Neutrophil (primary cell): Measurements from ENCODE around the gene PRDM13.

Experiments used
- H3K27ac ChIP-seq: fragments of 200-600 bp; sonication (generic); 2 replicates; pipeline ENCODE4 v1.5.1; 2016; ENCODE audit warnings: mild to moderate bottlenecking, moderate library complexity
- H3K27me3 ChIP-seq: fragments of 200-600 bp; sonication (generic); 2 replicates; pipeline ENCODE4 v1.6.0; 2016; ENCODE audit warnings: mild to moderate bottlenecking
- H3K36me3 ChIP-seq: fragments of 200-600 bp; sonication (generic); 2 replicates; pipeline ENCODE4 v1.5.1; 2017
- H3K4me1 ChIP-seq, 2 experiments: fragments of 200-600 bp in 1 of 2; sonication (generic) in 1 of 2; 1 replicate in 1 of 2; 2 replicates in 1 of 2; pipeline versions ENCODE4 v1.5.1 to v1.6.1; 2013 to 2016; ENCODE audit warnings: low read depth in 1 of 2, low read length in 1 of 2, mild to moderate bottlenecking in 1 of 2, moderate library complexity in 1 of 2; ENCODE audit not compliant: control insufficient read depth in 1 of 2, insufficient read depth in 1 of 2
- H3K4me3 ChIP-seq, 2 experiments: fragments of 200-600 bp in 1 of 2; sonication (generic) in 1 of 2; 1 replicate in 1 of 2; 2 replicates in 1 of 2; pipeline ENCODE4 v1.5.1; 2013 to 2016; ENCODE audit warnings: low read depth in 1 of 2, low read length in 1 of 2, mild to moderate bottlenecking in 1 of 2, moderate library complexity in 1 of 2
- H3K9me3 ChIP-seq: fragments of 200-600 bp; sonication (generic); 2 replicates; pipeline ENCODE4 v1.5.1; 2016
- CTCF ChIP-seq: fragments of 200-600 bp; sonication (generic); IDR thresholded peaks from 2 replicates; pipeline ENCODE4 v1.5.1; 2016; ENCODE audit warnings: antibody characterized with exemption

Gene PRDM13

DNA sequence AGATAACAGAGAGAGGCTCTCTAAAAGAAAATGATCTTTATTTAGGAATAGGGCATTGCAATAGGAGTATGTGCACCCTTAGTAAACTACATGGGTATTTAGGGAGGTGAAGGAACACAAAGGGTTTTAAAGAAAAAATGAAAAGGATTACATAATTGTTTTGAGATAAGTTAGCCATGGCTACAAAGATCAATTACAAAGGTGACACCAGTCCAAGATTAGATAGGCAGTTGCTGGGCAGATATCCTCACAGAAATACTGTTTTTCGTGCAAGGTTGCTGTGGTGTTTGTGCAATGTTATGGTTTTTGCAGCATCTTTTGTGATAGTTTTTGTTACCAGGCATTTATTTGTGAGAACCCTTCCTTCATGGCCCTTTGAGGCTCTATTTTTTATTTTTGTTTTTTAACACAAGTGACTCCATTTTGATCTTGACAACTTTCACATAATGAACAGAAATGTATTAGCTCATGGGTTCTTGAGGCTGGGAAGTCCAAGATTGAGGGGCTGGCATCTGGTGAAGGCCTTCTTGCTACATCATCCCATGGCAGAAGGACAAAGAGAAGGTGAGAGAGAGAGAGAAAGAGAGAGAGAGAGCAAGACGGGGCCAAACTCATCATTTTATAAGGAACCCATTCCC lies 32.5 kb upstream of the PRDM13 start:
- no peaks in the 10 kb centered on the region for H3K4me1 ChIP-seq
- TF ChIP-seq CTCF = no peak
- H3K36me3 ChIP-seq = no peaks in the 10 kb centered on the region
- no peaks in the 10 kb centered on the region for H3K9me3 ChIP-seq
- no peak overlapping the region for H3K4me3 ChIP-seq
- H3K27me3 ChIP-seq = no peaks in the 10 kb centered on the region
- no peak overlapping the region for H3K27ac ChIP-seq

- no peak for TF ChIP-seq CTCF
- Histone ChIP-seq H3K9me3 (no peaks in the 10 kb centered on the region), H3K36me3 (no peaks in the 10 kb centered on the region), H3K27me3 (peaks cover 2% of the 10 kb centered on the region), H3K4me3 (no peak overlapping the region), H3K27ac (no peak overlapping the region), H3K4me1 (no peaks in the 10 kb centered on the region)
These were observed 30.9 kb upstream of the PRDM13 start for GRCh38 chr6:99575544-99576227.

GRCh38 chr6:99579781-99580180 lies 26.9 kb upstream of the PRDM13 start:
- Histone ChIP-seq H3K9me3 (no peaks in the 10 kb centered on the region), H3K27me3 (peaks cover 39% of the 10 kb centered on the region), H3K27ac (no peak overlapping the region), H3K4me1 (no peaks in the 10 kb centered on the region), H3K36me3 (no peaks in the 10 kb centered on the region), H3K4me3 (no peak overlapping the region)
- TF ChIP-seq CTCF = no peak

GRCh38 chr6:99587792-99588191 lies 18.8 kb upstream of the PRDM13 start:
- Histone ChIP-seq H3K36me3 (no peaks in the 10 kb centered on the region), H3K4me1 (peaks cover 15 to 25% of the 10 kb centered on the region in 2 experiments), H3K27me3 (peaks cover 93% of the 10 kb centered on the region), H3K4me3 (no peak overlapping the region), H3K9me3 (no peaks in the 10 kb centered on the region), H3K27ac (no peak overlapping the region)
- TF ChIP-seq CTCF = no peak

- Histone ChIP-seq H3K27ac (no peak overlapping the region), H3K27me3 (peaks cover 93% of the 10 kb centered on the region)
These were observed 17.9 kb upstream of the PRDM13 start for GRCh38 chr6:99588618-99589289.

More at GRCh38 chr6:99588618-99589289, 17.9 kb upstream of the PRDM13 start:
- Histone ChIP-seq H3K36me3 (no peaks in the 10 kb centered on the region), H3K4me1 (peaks cover 15 to 27% of the 10 kb centered on the region in 2 experiments), H3K4me3 (no peak overlapping the region), H3K9me3 (no peaks in the 10 kb centered on the region)
- TF ChIP-seq CTCF = no peak
